Rectal smooth muscle tissue (tissue), 1 donor: ENCODE data around the gene LY6G5C.
A peak's percentile ranks its signal among the peaks of the same experiment; 100 is the strongest.

Source experiments
- H3K27ac ChIP-seq: one replicate; pipeline ENCODE4 v1.7.0; 2013; ENCODE audit warnings: low read depth, low read length, inconsistent platforms
- H3K27me3 ChIP-seq: one replicate; pipeline ENCODE4 v1.7.0; 2013; ENCODE audit warnings: low read length; ENCODE audit not compliant: control insufficient read depth, insufficient read depth
- H3K36me3 ChIP-seq: one replicate; pipeline ENCODE4 v1.7.0; 2013; ENCODE audit warnings: low read length; ENCODE audit not compliant: control insufficient read depth, insufficient read depth
- H3K4me1 ChIP-seq: one replicate; pipeline ENCODE4 v1.7.0; 2013; ENCODE audit warnings: low read length; ENCODE audit not compliant: control insufficient read depth, insufficient read depth
- H3K4me3 ChIP-seq: one replicate; pipeline ENCODE4 v1.7.0; 2013; ENCODE audit warnings: low read length
- H3K9ac ChIP-seq: one replicate; pipeline ENCODE4 v1.7.0; 2013; ENCODE audit warnings: low read length

Gene LY6G5C

GRCh38 chr6:31677955-31678354 is 2.9 kb downstream of the LY6G5C start:
- no peaks in the 10 kb centered on the region for H3K27me3 ChIP-seq
- H3K4me3 ChIP-seq = no peak overlapping the region
- H3K36me3 ChIP-seq = peaks cover 3% of the 10 kb centered on the region
- H3K27ac ChIP-seq = no peak overlapping the region
- H3K4me1 ChIP-seq = peaks cover 8% of the 10 kb centered on the region
- H3K9ac ChIP-seq = no peak overlapping the region

GRCh38 chr6:31676904-31677303 is 4.0 kb downstream of the LY6G5C start:
- Histone ChIP-seq H3K27me3 (no peaks in the 10 kb centered on the region), H3K4me3 (no peak overlapping the region), H3K4me1 (peaks cover 8% of the 10 kb centered on the region), H3K27ac (no peak overlapping the region), H3K36me3 (peaks cover 7% of the 10 kb centered on the region), H3K9ac (no peak overlapping the region)

GRCh38 chr6:31676322-31676903 is 4.5 kb downstream of the LY6G5C start:
- Histone ChIP-seq H3K4me1 (peaks cover 8% of the 10 kb centered on the region), H3K4me3 (no peak overlapping the region), H3K9ac (no peak overlapping the region), H3K36me3 (peaks cover 12% of the 10 kb centered on the region), H3K27me3 (no peaks in the 10 kb centered on the region), H3K27ac (no peak overlapping the region)

- no peak within 1 kb of the TSS for H3K4me3 ChIP-seq
- H3K36me3 ChIP-seq = peaks cover 51% of the 10 kb centered on the region
- H3K27me3 ChIP-seq = no peaks in the 10 kb centered on the region
- H3K9ac ChIP-seq = no peak within 1 kb of the TSS
- peaks cover 5% of the 10 kb centered on the region for H3K4me1 ChIP-seq
- no peak within 1 kb of the TSS for H3K27ac ChIP-seq
Measured at GRCh38 chr6:31669676-31670075, 11.2 kb downstream of the LY6G5C start, which contains the start of gene LY6G5B. Gene LY6G5B, plus strand, starts transcription at chr6:31669976. Its CDS starts 975 bp downstream, at chr6:31670951.

GRCh38 chr6:31666337-31666965 is 14.4 kb downstream of the LY6G5C start:
- Histone ChIP-seq H3K4me3 (peak overlapping the region; percentile 73), H3K9ac (peak overlapping the region; percentile 79), H3K4me1 (peaks cover 18% of the 10 kb centered on the region), H3K27ac (peak overlapping the region; percentile 84), H3K36me3 (peaks cover 40% of the 10 kb centered on the region), H3K27me3 (no peaks in the 10 kb centered on the region)

GRCh38 chr6:31665501-31666336 is 15.1 kb downstream of the LY6G5C start, which contains the start of gene CSNK2B:
Gene CSNK2B, plus strand, starts transcription at chr6:31666080. Its CDS starts 752 bp downstream, at chr6:31666832.
- Histone ChIP-seq H3K9ac (peak within 1 kb of the TSS; percentile 79), H3K4me3 (peak within 1 kb of the TSS; percentile 73), H3K36me3 (peaks cover 33% of the 10 kb centered on the region), H3K4me1 (peaks cover 18% of the 10 kb centered on the region), H3K27ac (peak within 1 kb of the TSS; percentile 90), H3K27me3 (no peaks in the 10 kb centered on the region)

- Histone ChIP-seq H3K4me1 (peaks cover 19% of the 10 kb centered on the region), H3K27me3 (no peaks in the 10 kb centered on the region), H3K27ac (peak within 1 kb of the TSS; percentile 90), H3K36me3 (peaks cover 26% of the 10 kb centered on the region), H3K9ac (peak within 1 kb of the TSS; percentile 56), H3K4me3 (peak within 1 kb of the TSS; percentile 73)
Measured at GRCh38 chr6:31664790-31665500, 15.9 kb downstream of the LY6G5C start, which contains the start of gene GPANK1. Gene GPANK1, minus strand, starts transcription at chr6:31664997. Its CDS starts 519 bp downstream, at chr6:31664478.

- H3K4me1 ChIP-seq = peaks cover 26% of the 10 kb centered on the region
- peak overlapping the region; percentile 42 for H3K9ac ChIP-seq
- H3K36me3 ChIP-seq = peaks cover 19% of the 10 kb centered on the region
- peak overlapping the region; percentile 73 for H3K4me3 ChIP-seq
- no peaks in the 10 kb centered on the region for H3K27me3 ChIP-seq
- H3K27ac ChIP-seq = peak overlapping the region; percentile 90
Measured at GRCh38 chr6:31663961-31664789, 16.7 kb downstream of the LY6G5C start.

GRCh38 chr6:31663126-31663960 is 17.5 kb downstream of the LY6G5C start:
- H3K4me1 ChIP-seq = peaks cover 33% of the 10 kb centered on the region

GRCh38 chr6:31662124-31662723 is 18.6 kb downstream of the LY6G5C start:
- no peak overlapping the region for H3K27ac ChIP-seq
- H3K4me3 ChIP-seq = no peak overlapping the region
- peaks cover 34% of the 10 kb centered on the region for H3K4me1 ChIP-seq
- H3K36me3 ChIP-seq = peaks cover 3% of the 10 kb centered on the region
- no peaks in the 10 kb centered on the region for H3K27me3 ChIP-seq
- H3K9ac ChIP-seq = no peak overlapping the region

More at GRCh38 chr6:31663126-31663960, 17.5 kb downstream of the LY6G5C start:
- H3K9ac ChIP-seq = peak overlapping the region; percentile 42
- peak overlapping the region; percentile 73 for H3K4me3 ChIP-seq
- H3K27me3 ChIP-seq = no peaks in the 10 kb centered on the region
- H3K36me3 ChIP-seq = peaks cover 11% of the 10 kb centered on the region
- peak overlapping the region; percentile 90 for H3K27ac ChIP-seq
